HG03439 (cell line): ENCODE measurements around the gene CASTOR1.

Experiments used
- ATAC-seq: cut with Tn5 transposase; IDR thresholded peaks from one replicate; pipeline ENCODE4 v1.9.1; 2021; ENCODE audit warnings: mild to moderate bottlenecking, moderate library complexity; ENCODE audit not compliant: unreplicated experiment

Gene CASTOR1

GRCh38 chr22:30301995-30302809 lies 12.9 kb upstream of the CASTOR1 start:
- no peak for ATAC-seq

DNA sequence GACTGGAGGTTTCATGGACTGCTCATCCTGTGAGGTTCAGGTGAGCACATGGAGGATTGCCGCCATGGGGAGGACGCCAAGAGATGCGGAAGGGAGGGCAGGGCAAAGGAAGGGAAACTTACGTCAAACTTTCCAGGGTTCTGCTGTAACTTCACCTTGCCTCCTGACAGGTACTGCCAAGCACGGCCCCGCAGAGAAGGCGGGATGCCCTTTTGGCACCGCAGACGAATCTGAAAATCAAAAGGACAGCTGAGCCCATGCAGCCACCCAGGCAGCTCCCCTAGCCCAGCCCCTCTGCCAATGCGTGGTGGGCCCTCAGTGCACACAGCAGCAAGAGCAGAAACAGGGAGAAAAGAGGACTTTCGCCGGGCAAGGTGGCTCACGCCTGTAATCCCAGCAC lies 10.0 kb upstream of the CASTOR1 start:
- no peak for ATAC-seq

DNA sequence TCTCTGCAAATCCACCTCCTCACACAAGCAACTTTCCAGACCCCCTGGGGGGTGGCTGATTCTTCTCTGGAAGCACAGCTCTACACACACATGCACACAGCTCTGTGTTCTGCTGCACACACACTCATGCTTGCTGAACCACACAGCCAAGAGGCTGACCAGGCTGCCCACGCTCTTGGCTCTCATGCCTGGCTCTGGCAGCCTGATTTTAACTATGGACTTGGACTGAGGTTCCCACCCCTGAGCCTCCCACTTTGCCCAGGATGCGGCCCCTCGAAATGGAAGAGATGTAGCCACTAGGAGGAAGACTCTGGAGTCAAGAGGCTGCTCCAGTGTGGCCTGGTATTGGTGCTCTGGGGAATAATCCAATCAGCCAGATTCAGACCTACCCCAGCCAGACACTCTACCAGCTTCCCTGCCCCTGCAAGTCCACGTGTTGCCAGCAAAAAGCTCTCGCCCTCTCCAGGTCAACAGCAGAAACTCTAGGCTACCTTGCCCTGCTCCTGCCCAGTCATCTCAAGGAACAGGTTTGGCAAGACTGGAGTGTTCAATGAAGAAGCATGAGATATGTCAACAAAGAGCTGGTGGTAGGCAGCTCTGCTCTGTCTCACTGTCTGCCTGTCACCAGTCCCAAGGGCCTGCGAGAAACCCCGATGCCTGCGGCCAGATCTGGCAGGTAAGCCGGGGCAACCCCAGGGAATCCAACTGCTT lies 8.8 kb upstream of the CASTOR1 start:
- ATAC-seq, result no peak

DNA sequence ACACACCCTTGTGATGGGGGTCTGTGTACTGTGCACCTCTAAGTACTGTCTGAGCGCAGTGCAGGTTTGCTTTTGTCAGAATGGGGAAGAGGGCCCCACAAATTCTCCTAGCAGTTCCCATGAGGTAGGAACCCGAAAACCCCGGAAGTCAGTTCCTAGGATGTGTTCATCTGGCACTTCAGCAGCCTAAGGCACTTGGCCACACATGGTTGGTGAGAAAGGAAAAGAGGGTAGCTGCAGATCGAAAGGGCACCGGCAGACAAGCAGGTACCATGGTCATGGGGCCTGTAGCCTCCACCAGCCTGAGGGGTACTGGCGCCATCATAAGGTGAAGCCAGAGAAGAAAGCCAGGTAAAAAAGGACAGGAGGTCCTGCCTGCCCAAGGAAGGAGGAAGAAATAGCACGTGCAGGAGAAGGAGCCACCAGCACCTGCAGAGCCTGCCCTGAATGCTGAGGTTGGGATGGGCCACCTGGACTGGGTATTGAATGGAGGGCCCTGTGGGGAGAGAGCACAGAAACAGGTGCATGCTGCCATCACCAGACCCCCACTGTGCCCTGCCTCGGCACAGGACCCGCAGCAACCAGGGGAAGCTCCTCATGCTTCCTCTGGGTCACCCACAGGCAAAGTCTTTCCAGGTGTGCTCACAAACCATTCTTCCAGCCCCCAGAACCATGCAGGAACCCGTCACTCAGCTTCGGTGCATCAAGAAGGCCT lies 8.1 kb upstream of the CASTOR1 start:
- ATAC-seq, result no peak

- no peak for ATAC-seq
Observed at GRCh38 chr22:30296833-30297232, 7.5 kb upstream of the CASTOR1 start.

GRCh38 chr22:30296324-30296723 lies 7.0 kb upstream of the CASTOR1 start:
- no peak for ATAC-seq

GRCh38 chr22:30295576-30295975 lies 6.3 kb upstream of the CASTOR1 start:
- ATAC-seq, result no peak

DNA sequence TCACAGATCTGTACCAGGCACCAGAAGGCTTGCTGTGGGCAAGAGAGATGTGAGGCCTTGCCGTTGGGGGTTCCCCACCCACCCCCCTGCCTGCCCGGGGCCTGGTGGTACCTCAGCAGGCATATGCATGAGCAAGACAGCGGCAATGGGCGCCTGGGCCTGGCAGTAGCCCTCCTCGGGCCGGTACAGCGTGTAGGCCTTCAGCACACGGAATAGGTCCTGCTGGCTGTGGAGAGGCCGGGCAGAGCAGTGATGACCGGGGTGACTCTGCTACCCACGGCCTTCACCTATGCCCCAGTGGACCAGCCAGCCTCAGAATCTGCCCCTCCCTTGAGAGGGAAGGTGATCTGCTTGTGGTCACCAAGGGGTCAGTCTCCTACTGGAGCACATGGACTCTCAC lies 5.5 kb upstream of the CASTOR1 start:
- ATAC-seq, result no peak

DNA sequence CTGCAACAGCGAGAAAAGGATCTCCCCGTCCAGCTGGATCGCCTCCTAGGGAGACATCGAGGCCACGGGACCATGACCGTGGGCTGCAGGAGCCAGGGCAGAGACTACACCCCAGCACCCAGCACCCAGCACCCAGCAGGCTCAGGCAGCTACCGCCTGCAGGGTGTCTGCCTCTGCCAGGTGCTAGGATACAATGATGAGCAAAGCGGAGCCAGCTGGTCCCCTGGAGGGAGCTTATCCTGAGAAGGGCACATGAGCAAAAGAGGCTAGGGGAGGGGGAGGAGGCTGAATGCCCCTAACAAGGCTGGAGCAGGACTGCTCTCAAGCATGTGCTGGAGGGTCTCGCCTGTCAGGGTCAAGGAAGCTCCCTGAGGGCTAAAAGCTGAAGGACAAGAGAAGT lies 4.8 kb upstream of the CASTOR1 start:
- ATAC-seq, result no peak

DNA sequence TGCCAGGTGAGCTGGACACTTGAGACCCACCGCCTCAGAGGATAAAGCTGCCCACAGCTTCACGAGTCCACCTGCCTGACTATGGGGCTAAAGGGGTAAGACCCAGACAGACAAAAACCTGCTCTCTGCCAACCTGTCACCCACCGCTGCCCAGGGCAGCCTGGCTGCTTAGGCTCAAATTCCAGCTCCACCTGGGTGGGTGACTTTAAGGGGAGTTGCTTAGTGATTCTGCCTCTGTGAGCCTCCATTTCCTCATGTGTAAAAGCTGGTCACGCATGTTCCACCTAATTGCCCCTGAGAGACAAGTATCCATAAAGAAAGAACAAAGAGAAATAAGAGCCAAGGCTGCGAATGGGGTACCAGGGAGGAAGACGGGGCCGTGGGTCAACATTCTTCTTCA lies 3.7 kb upstream of the CASTOR1 start:
- no peak for ATAC-seq

DNA sequence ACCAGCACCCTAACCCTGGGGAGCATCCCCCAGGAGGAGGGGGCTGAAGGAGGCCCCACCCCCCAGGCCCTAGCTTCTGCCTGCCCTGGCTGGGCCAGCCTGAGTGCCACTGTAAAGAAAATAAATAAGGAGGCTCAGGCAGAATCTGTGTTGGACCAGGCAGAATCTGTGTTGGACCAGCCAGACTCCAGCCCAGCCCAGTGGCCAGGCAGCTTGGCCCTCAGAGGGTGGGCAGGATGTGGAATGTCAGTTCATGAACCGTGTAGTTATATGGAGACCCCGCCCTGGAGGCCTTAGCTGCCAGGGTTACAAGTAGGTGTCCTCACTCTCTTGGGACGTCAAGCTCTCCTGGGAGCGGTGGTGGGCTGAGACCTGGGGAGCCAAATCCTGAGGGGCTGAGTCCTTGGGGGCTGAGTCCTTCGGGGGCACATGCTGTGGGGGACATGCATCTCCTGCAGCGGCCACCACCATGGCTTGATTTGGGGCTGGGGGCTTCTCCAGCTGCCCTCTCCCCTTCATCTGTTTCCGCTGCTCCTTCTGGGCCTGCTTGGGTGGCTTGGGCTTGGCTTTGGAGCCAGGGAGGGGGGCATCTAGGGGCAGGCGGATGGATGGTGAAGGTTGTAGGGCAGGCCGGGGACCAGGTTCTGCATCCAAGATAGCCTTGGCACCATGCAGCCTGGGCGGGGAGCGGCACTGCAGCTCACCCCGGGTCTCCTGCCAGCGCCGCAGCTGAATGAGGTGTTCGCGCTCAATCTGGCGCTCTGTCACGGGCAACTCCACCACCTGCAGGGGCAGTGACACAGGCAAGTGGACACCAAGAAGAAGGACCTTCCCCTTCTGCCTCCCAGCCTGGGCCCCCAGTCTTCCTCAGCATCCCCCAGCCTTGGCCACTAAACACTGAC lies 3.0 kb upstream of the CASTOR1 start:
- ATAC-seq, result no peak

DNA sequence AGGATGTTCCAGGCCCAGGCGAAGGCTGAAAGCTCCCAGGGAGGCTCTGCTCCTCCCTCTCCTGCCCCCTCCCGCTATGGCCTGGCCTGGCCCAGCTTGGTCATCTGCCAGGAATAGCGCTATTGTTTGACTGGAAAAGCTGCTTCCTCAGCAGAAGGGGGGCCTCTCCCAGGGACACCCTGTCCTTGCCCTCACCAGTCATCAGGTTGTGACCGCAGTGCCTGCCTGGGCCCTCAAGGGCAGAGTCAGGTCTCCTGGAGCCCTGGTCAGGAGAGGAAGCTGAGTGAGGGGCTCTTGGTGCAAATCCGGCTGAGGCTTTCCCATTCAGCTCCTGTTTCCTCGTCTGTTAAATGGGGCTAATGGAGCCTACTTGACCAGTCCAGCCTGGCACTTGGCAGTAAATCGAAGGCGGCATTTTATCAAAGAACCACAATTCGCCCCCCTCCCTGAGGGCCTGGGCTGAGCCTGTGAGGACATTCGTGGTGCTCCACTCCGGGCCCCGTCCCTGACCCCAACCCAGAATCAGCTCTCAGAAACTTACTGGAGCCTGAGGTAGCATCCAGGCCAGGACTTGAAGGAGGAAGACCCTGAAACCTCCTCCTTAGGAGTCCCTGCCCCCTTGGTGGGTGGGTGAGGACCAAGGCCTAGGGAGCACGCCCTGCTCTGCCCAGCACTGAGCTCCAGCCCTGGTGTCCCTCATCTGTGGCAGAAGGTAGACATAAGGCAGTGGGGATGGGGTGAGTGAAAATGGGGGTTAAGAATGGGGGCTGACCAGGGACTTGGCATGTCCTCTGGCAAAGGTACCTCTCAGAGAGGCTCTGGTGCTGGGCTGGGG lies 2.0 kb upstream of the CASTOR1 start:
- no peak for ATAC-seq

- ATAC-seq, result no peak
Observed at GRCh38 chr22:30290342-30291057, 1.2 kb upstream of the CASTOR1 start.

GRCh38 chr22:30289980-30290313 lies 642 bp upstream of the CASTOR1 start:
- ATAC-seq, result no peak

GRCh38 chr22:30288419-30289140 lies 725 bp downstream of the CASTOR1 start:
- ATAC-seq, result no peak

- ATAC-seq, result no peak
Observed at GRCh38 chr22:30287648-30288418, 1.5 kb downstream of the CASTOR1 start.

DNA sequence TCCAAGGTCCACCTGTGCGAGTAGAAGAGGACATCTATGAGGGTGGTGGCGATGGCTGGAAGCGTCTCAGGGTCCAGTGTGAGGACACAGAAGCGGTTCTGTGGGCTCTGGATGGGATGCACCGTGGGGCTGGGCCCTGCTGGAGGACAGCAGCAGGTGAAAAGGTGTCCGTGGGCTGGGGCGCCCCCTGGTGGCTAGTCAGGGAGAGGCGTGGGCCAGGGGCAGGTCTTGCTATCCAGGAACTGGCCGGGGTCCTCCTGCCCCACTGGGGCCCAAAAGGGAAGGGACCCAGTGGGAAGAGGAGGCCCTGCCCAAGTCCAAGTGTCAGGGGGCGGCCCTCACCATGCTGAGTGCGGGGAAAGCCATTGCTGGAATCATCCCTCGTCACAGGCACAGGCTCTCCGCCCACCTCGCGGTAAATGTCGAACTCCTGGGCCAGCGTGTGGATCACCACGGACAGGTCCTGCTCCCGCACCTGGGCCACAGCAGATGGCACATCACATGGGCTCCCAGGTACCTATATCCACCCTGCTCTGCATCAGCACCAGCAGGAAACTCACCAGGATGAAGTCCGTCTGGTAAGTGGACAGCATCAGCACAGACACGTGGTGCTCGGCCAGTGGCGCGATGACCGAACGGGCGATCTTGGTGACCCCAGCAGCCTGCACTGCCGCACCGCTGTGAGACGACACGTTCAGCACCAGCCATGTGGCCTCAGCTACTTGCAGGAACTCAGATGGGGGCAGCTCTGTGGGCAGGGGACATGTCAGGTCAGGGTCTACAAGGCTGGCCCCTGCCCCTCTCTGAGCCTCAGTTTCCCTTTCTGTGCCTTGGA lies 2.3 kb downstream of the CASTOR1 start:
- no peak for ATAC-seq
